GM21576 (cell line): ENCODE measurements around the gene ATAD3B.
"Not testable (repeated sequence)": the region's sequence is repeated elsewhere in the genome, so short reads cannot be mapped to it uniquely, and the experiment has no call there.

ENCODE experiments used
- ATAC-seq: cut with Tn5 transposase; IDR thresholded peaks from one replicate; pipeline ENCODE4 v1.9.1; 2021; ENCODE audit warnings: mild to moderate bottlenecking, moderate library complexity; ENCODE audit not compliant: unreplicated experiment

ATAD3B gene

GRCh38 chr1:1432951-1433803 lies 38.4 kb upstream of the ATAD3B start:
- ATAC-seq = no peak

- no peak for ATAC-seq
Measured at GRCh38 chr1:1433804-1434130, 37.8 kb upstream of the ATAD3B start.

GRCh38 chr1:1434131-1434823 lies 37.3 kb upstream of the ATAD3B start:
- ATAC-seq = no peak

- no peak for ATAC-seq
Measured at GRCh38 chr1:1434824-1435105, 36.8 kb upstream of the ATAD3B start.

- no peak for ATAC-seq
Measured at GRCh38 chr1:1435106-1435903, 36.3 kb upstream of the ATAD3B start, which contains the start of gene VWA1. TSS of gene VWA1 (plus strand) at chr1:1435690. CDS start at chr1:1435749, 59 bp downstream.

GRCh38 chr1:1435911-1436629 lies 35.5 kb upstream of the ATAD3B start:
- ATAC-seq = no peak

GRCh38 chr1:1436630-1437032 lies 34.9 kb upstream of the ATAD3B start:
- ATAC-seq = no peak

- ATAC-seq = no peak
Measured at GRCh38 chr1:1437033-1437903, 34.3 kb upstream of the ATAD3B start.

- ATAC-seq = no peak
Measured at GRCh38 chr1:1437904-1438376, 33.6 kb upstream of the ATAD3B start.

- ATAC-seq = no peak
Measured at GRCh38 chr1:1438531-1439381, 32.8 kb upstream of the ATAD3B start.

GRCh38 chr1:1439546-1440261 lies 31.9 kb upstream of the ATAD3B start:
- no peak for ATAC-seq

GRCh38 chr1:1440262-1441001 lies 31.1 kb upstream of the ATAD3B start:
- ATAC-seq = no peak

GRCh38 chr1:1441002-1441888 lies 30.3 kb upstream of the ATAD3B start:
- no peak for ATAC-seq

- no peak for ATAC-seq
Measured at GRCh38 chr1:1442069-1442770, 29.3 kb upstream of the ATAD3B start.

GRCh38 chr1:1446631-1447030 lies 24.9 kb upstream of the ATAD3B start:
- not testable (repeated sequence) for ATAC-seq

GRCh38 chr1:1449099-1449739 lies 22.3 kb upstream of the ATAD3B start, which contains the start of gene ATAD3C:
TSS of gene ATAD3C (plus strand) at chr1:1449689. CDS start at chr1:1450684, 995 bp downstream.
- ATAC-seq = no peak
